LoVo (cell line): ENCODE data around the gene PRPSAP2.
"Not testable (repeated sequence)": the region's sequence is repeated elsewhere in the genome, so short reads cannot be mapped to it uniquely, and the experiment has no call there.

ENCODE experiments used
- DNase-seq: peaks from one replicate; pipeline ENCODE4 v3.0.0-alpha.2; 2016; ENCODE audit warnings: low spot score

Gene PRPSAP2

DNA sequence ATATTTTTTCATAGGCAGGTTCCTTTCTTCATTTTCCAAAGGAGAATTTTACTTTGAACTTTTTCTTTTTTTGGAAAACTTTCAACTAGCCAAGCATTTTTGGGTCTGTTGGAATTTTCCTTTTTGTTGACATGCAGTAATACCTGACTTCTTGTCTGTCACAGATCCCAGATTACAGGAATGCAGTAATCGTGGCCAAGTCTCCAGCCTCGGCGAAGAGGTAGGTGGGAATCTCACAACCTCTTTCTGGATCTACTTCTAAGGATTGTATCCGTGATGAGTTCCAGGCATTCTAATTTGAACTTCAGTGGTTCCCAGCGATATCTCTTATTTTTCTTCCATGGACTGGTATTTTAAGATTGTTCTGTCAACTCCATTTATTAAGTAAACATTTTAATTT lies 31.7 kb downstream of the PRPSAP2 start:
- no peak for DNase-seq

DNA sequence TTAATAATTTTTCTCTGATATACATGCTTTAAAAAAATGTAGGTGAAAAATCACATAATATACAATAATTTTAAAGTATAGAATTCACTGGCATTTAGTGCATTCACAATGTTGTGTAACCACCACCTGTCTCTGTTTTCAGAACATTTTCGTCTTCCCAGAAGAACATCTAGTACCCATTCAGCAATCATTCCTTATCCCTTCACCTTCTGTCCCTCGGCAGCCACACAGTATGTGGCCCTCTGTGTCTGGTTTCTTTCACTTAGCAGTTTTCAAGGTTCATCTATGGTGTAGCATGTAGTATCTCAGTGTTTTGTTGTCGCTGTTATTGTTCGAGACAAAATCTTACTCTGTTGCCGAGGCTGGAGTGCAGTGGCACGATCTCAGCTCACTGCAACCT lies 33.6 kb downstream of the PRPSAP2 start:
- no peak for DNase-seq

DNA sequence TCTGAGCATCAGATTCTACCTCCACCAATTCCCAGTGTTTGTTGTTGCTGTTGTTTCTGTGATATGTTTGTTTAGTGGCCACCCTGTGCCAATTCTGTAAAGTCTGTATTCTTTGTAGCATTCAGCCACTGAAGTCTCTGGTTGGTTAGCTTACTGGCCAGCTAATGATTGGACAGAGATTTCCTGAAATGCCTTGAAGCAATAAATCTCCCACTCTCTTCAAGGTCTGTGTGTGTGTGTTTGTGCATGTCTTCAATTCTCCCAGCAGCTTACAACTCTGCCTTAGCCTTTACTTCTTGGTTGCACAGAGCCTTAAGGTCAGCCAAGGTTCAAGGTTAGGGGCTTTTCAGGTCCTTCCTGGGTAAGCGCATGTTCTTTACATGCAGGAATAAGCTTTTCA lies 38.2 kb downstream of the PRPSAP2 start:
- no peak for DNase-seq

DNA sequence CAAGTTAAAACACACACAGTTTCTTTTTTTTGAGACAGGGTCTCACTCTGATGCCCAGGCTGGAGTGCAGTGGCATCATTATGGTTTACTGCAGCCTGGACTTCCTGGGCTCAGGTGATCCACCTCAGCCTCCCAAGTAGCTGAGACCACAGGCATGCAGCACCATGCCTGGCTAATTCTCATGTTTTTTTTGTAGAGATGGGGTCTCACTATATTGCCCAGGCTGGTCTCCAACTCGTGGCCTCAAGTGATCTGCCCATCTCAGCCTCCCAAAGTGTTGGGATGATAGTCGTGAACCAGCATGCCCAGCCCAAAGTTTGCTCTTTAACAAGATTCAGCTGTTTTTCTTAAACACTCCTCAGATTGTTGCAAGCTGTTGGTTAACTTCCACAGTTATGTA lies 39.0 kb downstream of the PRPSAP2 start:
- DNase-seq: no peak

DNA sequence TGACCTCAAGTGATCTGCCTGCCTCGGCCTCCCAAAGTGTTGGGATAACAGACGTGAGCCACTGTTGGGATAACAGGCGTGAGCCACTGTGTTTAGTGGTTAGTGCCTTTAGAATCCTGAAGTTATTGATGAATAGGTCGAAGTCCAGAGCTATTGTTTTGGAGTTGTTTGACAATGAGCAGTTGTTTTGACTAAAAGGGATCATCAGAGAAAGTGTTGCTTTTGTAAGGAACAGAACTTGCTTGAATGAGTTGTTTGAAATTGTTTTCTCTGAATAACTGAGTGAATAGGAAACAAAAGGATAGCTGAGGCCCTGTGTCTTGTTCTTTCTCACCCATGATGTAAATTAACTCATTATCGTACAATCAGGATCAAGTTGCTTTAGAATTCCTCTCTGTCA lies 46.6 kb downstream of the PRPSAP2 start:
- DNase-seq: no peak

GRCh38 chr17:18905226-18905625 lies 47.3 kb downstream of the PRPSAP2 start:
- no peak for DNase-seq

DNA sequence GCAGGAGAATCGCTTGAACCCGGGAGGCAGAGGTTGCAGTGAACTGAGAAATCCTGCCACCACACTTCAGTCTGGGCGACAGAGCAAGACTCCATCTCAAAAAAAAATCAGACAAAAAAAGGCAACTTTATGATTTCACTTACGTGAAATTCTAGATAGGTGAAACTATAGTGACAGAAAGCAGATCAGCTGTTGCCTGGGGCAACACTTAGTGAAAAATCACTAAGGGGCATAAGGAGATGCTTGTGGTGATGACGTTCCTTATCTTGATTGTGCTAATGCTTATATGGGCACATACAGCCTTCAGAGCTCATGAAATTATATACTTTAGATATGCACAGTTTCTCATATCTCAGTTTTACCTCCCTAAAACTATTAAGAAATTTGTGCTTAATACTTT lies 52.4 kb downstream of the PRPSAP2 start:
- no peak for DNase-seq

DNA sequence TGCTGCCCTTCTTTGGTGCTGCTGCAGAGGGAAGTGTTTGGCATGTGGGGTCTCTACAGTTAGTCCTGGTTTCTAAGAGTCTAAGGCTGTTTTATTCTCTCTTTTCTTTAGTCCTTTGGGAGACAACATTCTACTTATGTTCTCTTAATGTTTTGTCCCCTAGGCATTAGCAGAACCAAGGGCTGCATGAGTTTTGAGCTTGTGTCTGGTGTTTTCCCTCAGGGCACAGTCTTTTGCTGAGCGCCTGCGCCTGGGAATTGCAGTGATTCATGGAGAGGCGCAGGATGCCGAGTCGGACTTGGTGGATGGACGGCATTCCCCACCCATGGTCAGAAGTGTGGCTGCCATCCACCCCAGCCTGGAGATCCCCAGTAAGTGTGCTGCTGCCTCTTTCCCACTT lies 53.0 kb downstream of the PRPSAP2 start:
- no peak for DNase-seq

- no peak for DNase-seq
Measured at GRCh38 chr17:18916816-18917500, 59.0 kb downstream of the PRPSAP2 start.

GRCh38 chr17:18917506-18918032 lies 59.6 kb downstream of the PRPSAP2 start:
- DNase-seq: no peak

DNA sequence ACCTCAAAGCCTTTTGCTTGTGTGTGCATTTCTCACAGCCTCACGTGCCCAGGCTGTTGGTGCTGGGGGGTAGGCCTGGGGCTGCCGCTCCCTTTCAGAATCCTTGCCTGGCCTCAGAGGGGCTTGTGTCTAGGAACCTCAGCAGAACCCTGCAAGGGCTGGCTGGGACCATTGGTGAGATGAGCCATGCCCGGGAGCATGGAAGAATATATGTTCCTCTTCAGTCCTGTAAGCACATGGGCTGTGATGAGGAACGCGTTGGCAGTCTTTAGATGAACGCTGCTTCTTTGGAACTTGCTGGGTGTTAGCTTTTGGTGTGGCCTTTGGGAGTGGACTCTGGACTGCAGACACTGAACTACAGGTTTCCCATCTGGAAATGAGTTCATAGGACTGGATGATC lies 62.0 kb downstream of the PRPSAP2 start:
- no peak for DNase-seq

GRCh38 chr17:18920911-18921441 lies 63.0 kb downstream of the PRPSAP2 start:
- DNase-seq: no peak

DNA sequence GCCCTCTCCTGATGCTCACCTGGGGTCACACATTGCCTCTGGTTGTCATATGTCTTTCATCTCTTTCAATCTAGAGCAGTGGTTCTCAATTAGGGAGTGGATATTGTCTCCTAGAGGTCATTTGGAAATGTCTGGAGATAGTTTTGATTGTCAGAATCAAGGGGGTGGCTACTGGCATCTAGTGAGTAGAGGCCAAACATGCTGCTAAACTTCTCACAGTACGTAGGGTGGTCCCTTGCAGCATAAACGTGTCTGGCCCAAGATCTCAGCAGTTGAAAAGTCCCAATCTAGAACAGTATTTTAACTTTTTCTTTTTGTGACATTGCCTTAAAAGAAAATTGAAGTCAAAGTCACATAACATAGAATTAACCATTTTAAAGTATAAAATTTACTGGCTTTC lies 63.6 kb downstream of the PRPSAP2 start:
- no peak for DNase-seq

- no peak for DNase-seq
Measured at GRCh38 chr17:18921912-18922451, 64.1 kb downstream of the PRPSAP2 start.

DNA sequence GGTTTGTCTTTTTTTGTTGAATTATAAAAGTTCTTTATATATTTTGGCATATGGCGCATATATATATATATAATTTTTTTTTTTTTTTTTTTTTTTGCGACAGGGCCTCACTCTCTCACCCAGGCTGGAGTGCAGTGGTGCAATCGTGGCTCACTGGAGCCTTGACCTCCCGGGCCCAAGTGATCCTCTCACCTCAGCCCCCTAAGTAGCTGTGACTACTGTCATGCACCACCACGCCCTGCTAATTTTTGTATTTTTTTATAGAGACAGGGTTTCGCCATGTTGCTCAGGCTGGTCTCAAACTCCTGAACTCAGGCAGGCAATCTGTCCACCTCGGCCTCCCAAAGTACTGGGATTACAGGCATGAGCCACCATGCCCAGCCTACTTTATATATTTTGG lies 64.7 kb downstream of the PRPSAP2 start:
- not testable (repeated sequence) for DNase-seq

DNA sequence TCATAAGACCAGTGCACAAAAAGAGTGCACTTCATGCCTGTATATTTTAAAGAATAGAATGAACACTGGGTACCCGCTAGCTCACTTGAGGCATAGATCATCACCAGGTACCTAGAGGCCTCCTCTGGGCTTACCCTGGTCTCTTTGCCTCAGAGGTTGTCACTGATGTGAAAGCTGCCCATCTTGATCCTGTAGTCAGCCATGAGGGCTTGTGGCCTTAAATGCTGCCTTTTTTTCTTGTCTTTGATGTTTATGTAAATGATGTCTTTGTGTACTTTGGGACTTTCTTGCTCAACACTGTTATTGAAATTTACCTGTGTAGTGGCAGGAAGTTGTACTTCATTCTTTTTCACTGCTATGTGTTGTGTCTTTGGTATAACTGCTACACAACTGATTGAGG lies 67.3 kb downstream of the PRPSAP2 start:
- no peak for DNase-seq

DNA sequence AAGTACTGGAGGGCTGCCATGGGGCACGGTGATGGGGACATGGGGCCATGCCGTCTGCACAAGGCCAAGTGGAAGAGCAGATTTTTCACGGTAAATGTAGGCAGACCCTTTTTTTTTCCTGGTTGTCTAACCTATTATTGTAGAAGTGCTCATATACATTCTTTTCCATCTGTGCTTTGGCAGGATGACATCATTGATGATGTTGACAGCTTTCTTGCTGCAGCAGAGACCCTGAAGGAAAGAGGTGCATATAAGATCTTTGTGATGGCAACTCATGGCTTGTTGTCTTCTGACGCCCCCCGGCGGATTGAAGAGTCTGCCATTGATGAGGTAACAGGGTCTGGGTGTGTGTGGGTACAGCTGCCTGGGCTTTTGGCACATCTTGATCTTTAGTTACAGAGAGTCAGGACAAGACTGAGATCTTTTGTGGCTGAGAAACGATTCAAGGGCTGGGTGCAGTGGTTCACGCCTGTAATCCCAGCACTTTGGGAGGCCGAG lies 70.7 kb downstream of the PRPSAP2 start:
- DNase-seq: no peak

DNA sequence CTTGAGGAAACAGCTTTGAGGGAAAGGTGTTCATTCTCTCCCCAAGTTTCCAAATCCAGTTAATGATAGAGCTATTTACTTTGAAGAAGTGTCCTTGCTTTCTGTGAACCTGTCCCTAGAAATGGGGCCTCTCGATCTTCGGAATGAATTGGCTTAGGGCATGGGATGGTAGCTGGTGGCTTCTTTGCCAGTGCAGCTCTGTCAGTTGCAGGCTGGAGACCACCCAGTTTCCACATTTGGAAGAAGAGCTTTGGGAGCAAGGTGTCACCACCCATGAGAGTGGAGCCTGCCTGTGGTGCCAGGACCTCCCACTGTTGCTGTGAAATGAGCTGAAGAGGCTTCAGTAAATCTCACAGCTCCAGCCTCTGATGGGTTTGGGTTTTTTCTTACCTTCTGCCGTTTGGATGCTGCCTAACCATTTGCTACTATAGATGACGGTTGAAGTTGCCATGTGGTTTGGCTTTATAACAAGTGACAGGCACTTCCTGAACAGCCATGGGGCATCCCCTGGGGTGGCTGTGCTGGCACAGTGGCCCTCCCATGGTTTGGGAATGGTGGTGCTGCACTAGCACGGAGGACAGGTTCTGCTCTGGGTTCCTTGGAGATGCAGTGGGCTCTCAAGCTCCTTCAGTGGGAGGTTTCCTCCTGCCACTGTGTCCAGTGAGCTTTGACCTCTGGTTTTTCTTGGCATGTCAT lies 74.6 kb downstream of the PRPSAP2 start:
- no peak for DNase-seq

DNA sequence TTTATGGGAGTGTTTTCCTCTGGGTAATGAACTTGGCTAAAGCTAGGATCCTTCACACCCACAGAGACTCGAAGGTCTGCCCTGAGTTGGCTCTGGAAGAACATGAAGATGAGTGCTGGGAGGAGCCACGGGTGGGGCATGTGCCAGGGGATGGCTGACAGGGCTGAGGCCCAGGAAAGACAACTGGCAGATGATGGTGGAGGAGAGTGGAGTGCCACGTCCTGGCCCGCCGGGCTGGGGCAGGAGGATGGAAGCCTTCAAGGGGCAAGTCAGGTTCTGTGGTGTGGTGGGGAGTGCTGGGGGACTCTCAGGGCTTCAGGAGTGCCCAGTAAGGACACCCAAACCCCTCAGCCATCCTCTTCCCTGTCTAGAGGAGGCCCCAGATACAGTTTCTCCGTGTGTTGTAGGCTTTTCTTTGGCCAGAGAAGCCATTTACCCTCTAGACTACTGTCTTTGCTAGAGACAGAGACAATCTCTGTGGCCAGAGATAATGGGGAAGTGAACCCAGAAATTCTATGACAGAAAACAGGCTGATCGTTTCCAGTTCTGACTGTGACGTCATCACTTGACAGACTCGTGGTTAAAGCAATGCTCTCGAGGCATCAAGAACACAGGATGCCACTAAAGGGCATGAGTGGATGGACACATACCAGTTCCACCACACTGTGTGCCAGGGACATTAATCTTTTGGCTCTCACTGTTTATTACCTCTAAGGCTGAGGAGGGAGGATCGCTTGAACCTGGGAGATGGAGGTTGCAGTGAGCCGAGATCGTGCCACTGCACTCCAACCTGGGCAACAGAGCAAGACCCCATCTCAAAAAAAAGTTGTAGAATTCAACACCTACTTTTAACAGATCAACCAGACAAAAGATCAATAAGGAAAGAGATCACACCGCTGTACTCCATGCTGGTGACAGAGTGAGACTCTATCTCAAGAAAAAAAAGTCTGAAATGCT lies 75.4 kb downstream of the PRPSAP2 start:
- no peak for DNase-seq

GRCh38 chr17:18937981-18938691 lies 80.2 kb downstream of the PRPSAP2 start:
- DNase-seq: no peak

DNA sequence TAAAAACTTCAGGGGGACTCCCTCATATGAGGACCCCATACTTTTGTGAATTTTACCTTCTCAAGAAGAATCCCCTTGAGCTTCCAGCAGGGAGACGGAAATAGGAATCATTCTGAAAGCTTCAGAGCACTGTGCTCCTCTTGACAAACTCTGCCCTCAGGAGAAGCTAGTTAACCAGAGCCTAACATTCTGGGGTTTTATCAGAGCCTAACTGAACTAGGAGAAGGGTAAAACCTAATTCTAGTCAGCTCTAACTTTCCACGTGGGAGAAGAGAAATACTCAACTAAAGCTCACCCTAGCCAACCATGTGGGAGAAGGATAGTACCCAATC lies 80.7 kb downstream of the PRPSAP2 start:
- no peak for DNase-seq
